ENCODE results near the gene TMEM81. TPM values are rescaled to one million over a fixed set of nuclear protein-coding genes. Genes with fewer than 3 reads are reported as not detected.

The TMEM81 gene
- polyA plus RNA-seq, 2 of the 4 experiments (the other 2 are of a cell fraction), result 2.2 to 4.3 TPM

- Histone ChIP-seq H3K27ac (no peak overlapping the region), H3K9me3 (no peaks in the 10 kb centered on the region), H3K4me2 (no peak overlapping the region), H3K4me1 (no peaks in the 10 kb centered on the region), H3K4me3 (no peak overlapping the region)
- no peak for FAIRE-seq
- POLR2A ChIA-PET, result no interaction called here
- CTCF ChIA-PET, result interaction anchor here (4.9 to 6.0 kb wide), 4 partner anchors 17 to 196 kb away, joined by 51 to 152 read pairs (median 124); partner anchors contain the start of gene TMEM81
- ATAC-seq, result no peak
- no peak for DNase-seq (ENCODE audit: low read depth in 1 of 2, low spot score in 1 of 2)
- TF ChIP-seq ZNF302 (CRISPR knock-in tag; IDR thresholded peaks at IDR 0.05) (no peak), SMC3 (IDR thresholded peaks at IDR 0.05) (no peak)
- TF ChIP-seq, protein P1, sequence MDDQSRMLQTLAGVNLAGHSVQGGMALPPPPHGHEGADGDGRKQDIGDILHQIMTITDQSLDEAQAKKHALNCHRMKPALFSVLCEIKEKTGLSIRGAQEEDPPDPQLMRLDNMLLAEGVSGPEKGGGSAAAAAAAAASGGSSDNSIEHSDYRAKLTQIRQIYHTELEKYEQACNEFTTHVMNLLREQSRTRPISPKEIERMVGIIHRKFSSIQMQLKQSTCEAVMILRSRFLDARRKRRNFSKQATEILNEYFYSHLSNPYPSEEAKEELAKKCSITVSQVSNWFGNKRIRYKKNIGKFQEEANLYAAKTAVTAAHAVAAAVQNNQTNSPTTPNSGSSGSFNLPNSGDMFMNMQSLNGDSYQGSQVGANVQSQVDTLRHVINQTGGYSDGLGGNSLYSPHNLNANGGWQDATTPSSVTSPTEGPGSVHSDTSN (IDR thresholded peaks at IDR 0.05), result no peak
- 74% methylated on average over 2 of the region's 6 CpGs for WGBS (ENCODE audit: missing lambda C conversion rate)
Observed at GRCh38 chr1:205059660-205060059, 24.6 kb downstream of the TMEM81 start.

GRCh38 chr1:205058853-205059252 is 25.4 kb downstream of the TMEM81 start:
- DNase-seq (ENCODE audit: low read depth in 1 of 2, low spot score in 1 of 2) (no peak), ATAC-seq (no peak), FAIRE-seq (no peak)
- Histone ChIP-seq H3K4me3 (no peak overlapping the region), H3K27ac (no peak overlapping the region), H3K4me1 (no peaks in the 10 kb centered on the region), H3K4me2 (no peak overlapping the region), H3K9me3 (no peaks in the 10 kb centered on the region)
- ChIA-PET CTCF (interaction anchor here (1.0 to 6.0 kb wide), 3 partner anchors 18 to 83 kb away, joined by 3 to 152 read pairs (median 134); partner anchors contain the start of gene TMEM81), POLR2A (no interaction called here)
- no peak for TF ChIP-seq SMC3 (IDR thresholded peaks at IDR 0.05)
- TF ChIP-seq HOXB13 (CRISPR knock-in tag; IDR thresholded peaks at IDR 0.05; ENCODE audit: low read depth), result no peak
- 74% methylated on average over 12 of the region's 12 CpGs for WGBS (ENCODE audit: missing lambda C conversion rate)

DNA sequence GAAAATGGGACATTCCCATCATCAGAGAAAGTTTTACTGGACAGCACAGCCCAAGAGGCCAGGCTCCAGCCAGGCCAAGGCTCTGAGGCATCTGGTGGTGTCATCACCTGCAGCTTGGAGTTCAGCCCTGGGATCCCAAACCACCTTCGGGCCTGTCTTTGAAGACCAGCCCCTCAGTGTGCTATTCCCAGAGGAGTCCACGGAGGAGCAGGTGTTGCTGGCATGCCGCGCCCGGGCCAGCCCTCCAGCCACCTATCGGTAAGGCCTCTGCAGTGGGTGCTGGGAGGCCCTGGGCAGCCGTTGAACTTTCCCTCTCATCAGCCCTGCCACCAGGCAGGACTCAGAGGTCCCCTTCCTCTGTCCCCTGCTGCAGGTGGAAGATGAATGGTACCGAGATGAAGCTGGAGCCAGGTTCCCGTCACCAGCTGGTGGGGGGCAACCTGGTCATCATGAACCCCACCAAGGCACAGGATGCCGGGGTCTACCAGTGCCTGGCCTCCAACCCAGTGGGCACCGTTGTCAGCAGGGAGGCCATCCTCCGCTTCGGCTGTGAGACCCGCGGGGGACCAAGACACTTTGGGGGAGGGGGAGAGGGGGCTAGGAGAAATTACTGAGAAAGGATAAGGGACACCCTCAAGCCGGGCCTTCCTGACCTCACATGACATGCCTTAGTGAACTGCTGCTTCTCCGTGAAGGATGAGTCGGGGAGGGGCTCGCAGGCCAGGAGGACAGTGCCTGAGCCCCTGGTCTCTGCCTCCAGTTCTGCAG is 26.3 kb downstream of the TMEM81 start:
- H3K4me3 ChIP-seq, result no peak overlapping the region
- no peak overlapping the region for H3K4me2 ChIP-seq
- CTCF ChIA-PET, result interaction anchor here (0.5 to 6.0 kb wide), 5 partner anchors 19 to 114 kb away, joined by 3 to 134 read pairs (median 4); partner anchors contain the start of gene TMEM81
- no peak for DNase-seq (ENCODE audit: low read depth in 1 of 2, low spot score in 1 of 2)
- POLR2A ChIA-PET, result no interaction called here
- no peaks in the 10 kb centered on the region for H3K9me3 ChIP-seq
- WGBS (ENCODE audit: missing lambda C conversion rate), result 66% methylated on average over 5 of the region's 19 CpGs
- no peak for TF ChIP-seq ESRRA (IDR thresholded peaks at IDR 0.05; ENCODE audit: borderline replicate concordance, low read length)
- no peak for TF ChIP-seq POLR2AphosphoS2 (conservative IDR thresholded peaks at IDR 0.05; ENCODE audit: low read length)
- no peak for TF ChIP-seq FOSB (CRISPR knock-in tag; IDR thresholded peaks at IDR 0.05)
- no peak for TF ChIP-seq REST (IDR thresholded peaks at IDR 0.05)
- TF ChIP-seq NR3C1 (IDR thresholded peaks at IDR 0.05), result no peak
- no peak for TF ChIP-seq CHD2 (IDR thresholded peaks at IDR 0.05; ENCODE audit: low read length, partially characterized antibody)
- TF ChIP-seq USF2 (IDR thresholded peaks at IDR 0.05), result no peak
- no peak for TF ChIP-seq CHD4 (IDR thresholded peaks at IDR 0.05; ENCODE audit: borderline replicate concordance)
- no peak for TF ChIP-seq MYC (IDR thresholded peaks at IDR 0.05; ENCODE audit: borderline replicate concordance, low read length)
- TF ChIP-seq HOXA7 (CRISPR knock-in tag; IDR thresholded peaks at IDR 0.05), result no peak
- TF ChIP-seq HES2 (IDR thresholded peaks at IDR 0.05), result no peak
- TF ChIP-seq GATA3 (IDR thresholded peaks at IDR 0.05; ENCODE audit: borderline replicate concordance), result no peak
- ATAC-seq, result no peak
- no peak for FAIRE-seq
- no peaks in the 10 kb centered on the region for H3K4me1 ChIP-seq
- no peak overlapping the region for H3K27ac ChIP-seq

Measured in A549 (cell line).